Measurements from ENCODE around the gene ATP8B4. TPM values are rescaled to one million over a fixed set of nuclear protein-coding genes. Genes with fewer than 3 reads are reported as not detected.

The ATP8B4 gene
- total and polyA plus RNA-seq, 2 donors (not counting 3 experiments of a cell fraction or from before 2014, with no cell fraction given), result not detected

DNA sequence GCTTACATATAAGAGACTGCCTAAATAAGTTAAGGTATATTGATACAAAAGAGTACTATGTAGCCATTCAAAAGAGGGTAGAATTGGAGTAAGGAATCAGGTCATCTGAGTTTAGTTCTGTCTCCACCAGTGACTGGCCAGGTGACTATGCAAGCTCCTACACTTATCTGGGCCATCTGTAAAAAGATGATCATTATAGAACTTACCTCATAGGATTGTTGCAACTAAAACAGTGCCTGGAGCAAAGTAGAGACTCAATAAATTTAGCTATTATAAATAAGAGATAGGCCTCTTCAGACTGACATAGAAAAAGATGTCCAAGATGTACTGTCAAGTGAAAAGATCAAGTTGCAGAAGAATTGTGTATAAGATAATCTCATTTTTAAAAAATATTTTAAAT lies 1.7 kb upstream of the ATP8B4 start:
- no TSS peak for BruUV-seq (replicated peaks)
- intact Hi-C loops (cut with micrococcal nuclease), result no loop called here
- Histone ChIP-seq H3K27ac (ENCODE audit: insufficient read depth, low read depth, low read length) (no peak overlapping the region), H3K9ac (replicated peaks; ENCODE audit: extremely low read depth, insufficient read depth, low read length) (no peak overlapping the region), H3K9me3 (replicated peaks; ENCODE audit: control insufficient read depth, insufficient read depth, low read length) (no peaks in the 10 kb centered on the region), H3K36me3 (ENCODE audit: control insufficient read depth in 2 of 2, extremely low read depth in 1 of 2, insufficient read depth in 2 of 2, low read length in 2 of 2) (no peaks in the 10 kb centered on the region), H3K79me2 (ENCODE audit: control insufficient read depth, insufficient read depth, low read length) (no peaks in the 10 kb centered on the region), H3K4me1 (ENCODE audit: control insufficient read depth, extremely low read depth, insufficient read depth, low read length) (no peaks in the 10 kb centered on the region), H3K9me1 (replicated peaks; ENCODE audit: control insufficient read depth, extremely low read depth, insufficient read depth, low read length) (no peaks in the 10 kb centered on the region), H3K4me2 (ENCODE audit: insufficient read depth, low read length) (no peak overlapping the region), H3K4me3 (replicated peaks in 1 of 3; ENCODE audit: insufficient read depth in 1 of 3, low read depth in 1 of 3, low read length in 3 of 3) (no peak overlapping the region), H2AFZ (ENCODE audit: low read depth, low read length) (no peak overlapping the region), H4K20me1 (replicated peaks; ENCODE audit: control insufficient read depth, extremely low read depth, insufficient read depth, low read length) (no peaks in the 10 kb centered on the region), H3K27me3 (ENCODE audit: control insufficient read depth in 2 of 2, insufficient read depth in 2 of 2, low read length in 2 of 2) (peaks cover 4 to 5% of the 10 kb centered on the region in 2 experiments)
- ChIA-PET CTCF (no interaction called here), POLR2A (no interaction called here)
- no peak for FAIRE-seq
- TF ChIP-seq POLR2AphosphoS5 (IDR thresholded peaks at IDR 0.05; ENCODE audit: insufficient read depth, low read depth, low read length), result no peak
- TF ChIP-seq, protein P1, sequence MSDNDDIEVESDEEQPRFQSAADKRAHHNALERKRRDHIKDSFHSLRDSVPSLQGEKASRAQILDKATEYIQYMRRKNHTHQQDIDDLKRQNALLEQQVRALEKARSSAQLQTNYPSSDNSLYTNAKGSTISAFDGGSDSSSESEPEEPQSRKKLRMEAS (IDR thresholded peaks at IDR 0.05; ENCODE audit: insufficient read depth, insufficient read length), result no peak
- TF ChIP-seq MYC (IDR thresholded peaks at IDR 0.05; ENCODE audit: low read depth, low read length), result no peak
- no peak for TF ChIP-seq FOS (IDR thresholded peaks at IDR 0.05; ENCODE audit: borderline replicate concordance, insufficient read depth, low read length)
- TF ChIP-seq POLR2A (IDR thresholded peaks at IDR 0.05; ENCODE audit: low read depth, low read length), result no peak
- TF ChIP-seq, protein P2, sequence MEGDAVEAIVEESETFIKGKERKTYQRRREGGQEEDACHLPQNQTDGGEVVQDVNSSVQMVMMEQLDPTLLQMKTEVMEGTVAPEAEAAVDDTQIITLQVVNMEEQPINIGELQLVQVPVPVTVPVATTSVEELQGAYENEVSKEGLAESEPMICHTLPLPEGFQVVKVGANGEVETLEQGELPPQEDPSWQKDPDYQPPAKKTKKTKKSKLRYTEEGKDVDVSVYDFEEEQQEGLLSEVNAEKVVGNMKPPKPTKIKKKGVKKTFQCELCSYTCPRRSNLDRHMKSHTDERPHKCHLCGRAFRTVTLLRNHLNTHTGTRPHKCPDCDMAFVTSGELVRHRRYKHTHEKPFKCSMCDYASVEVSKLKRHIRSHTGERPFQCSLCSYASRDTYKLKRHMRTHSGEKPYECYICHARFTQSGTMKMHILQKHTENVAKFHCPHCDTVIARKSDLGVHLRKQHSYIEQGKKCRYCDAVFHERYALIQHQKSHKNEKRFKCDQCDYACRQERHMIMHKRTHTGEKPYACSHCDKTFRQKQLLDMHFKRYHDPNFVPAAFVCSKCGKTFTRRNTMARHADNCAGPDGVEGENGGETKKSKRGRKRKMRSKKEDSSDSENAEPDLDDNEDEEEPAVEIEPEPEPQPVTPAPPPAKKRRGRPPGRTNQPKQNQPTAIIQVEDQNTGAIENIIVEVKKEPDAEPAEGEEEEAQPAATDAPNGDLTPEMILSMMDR (IDR thresholded peaks at IDR 0.05; ENCODE audit: extremely low read depth in 1 of 2, insufficient read depth in 1 of 2, low read depth in 1 of 2, low read length in 2 of 2), result no peak
- TF ChIP-seq JUN (IDR thresholded peaks at IDR 0.05; ENCODE audit: borderline replicate concordance, insufficient read depth, insufficient read length, low read depth), result no peak
- no peak for TF ChIP-seq EZH2 (IDR thresholded peaks at IDR 0.05; ENCODE audit: borderline replicate concordance, low read depth, low read length, severe bottlenecking)
- no peak for TF ChIP-seq GATA2 (IDR thresholded peaks at IDR 0.05; ENCODE audit: insufficient read depth, insufficient read length, low read depth, low read length)
- dilution Hi-C loops (cut with MboI; ENCODE audit: extremely low pct_ligation_motif_present, low sequenced_read_pairs), result no loop called here
- DNase-seq (ENCODE audit: low read depth, low spot score), result no peak

Measured in endothelial cell of umbilical vein (primary cell).